Ishikawa (cell line): Measurements from ENCODE around the gene EMSY.

Experiments
- EGR1 ChIP-seq: IDR thresholded peaks from 2 replicates; pipeline ENCODE4 v1.6.1; 2012
- NFIC ChIP-seq: IDR thresholded peaks from 2 replicates; pipeline ENCODE4 v1.6.1; 2012
- TAF1 ChIP-seq: IDR thresholded peaks from 2 replicates; pipeline ENCODE4 v1.6.1; 2012; ENCODE audit warnings: low read depth, mild to moderate bottlenecking
- TEAD4 ChIP-seq: IDR thresholded peaks from 2 replicates; pipeline ENCODE4 v1.6.1; 2012
- TF ChIP-seq, protein P1 (sequence below): IDR thresholded peaks from 2 replicates; pipeline ENCODE4 v1.6.1; 2012

DNA sequence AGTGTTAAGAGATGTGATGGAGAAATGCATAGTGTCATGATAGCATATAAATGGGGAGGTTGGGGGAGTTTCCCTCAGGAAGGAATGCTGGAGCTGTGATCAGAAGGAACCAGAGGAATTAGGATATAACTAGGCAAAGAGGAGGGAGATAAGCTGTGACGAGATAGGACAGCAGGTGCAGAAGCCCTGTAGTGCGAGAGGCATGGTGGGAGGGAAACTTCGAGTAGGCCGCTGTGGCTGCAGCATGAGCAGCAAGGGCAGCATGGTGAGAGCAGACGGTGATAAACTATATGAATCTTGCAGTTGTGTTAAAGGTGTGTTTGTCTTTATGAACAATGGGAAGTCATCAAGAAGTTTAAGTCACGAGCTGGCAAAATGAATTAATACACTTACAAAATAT, 109.9 kb downstream of the EMSY start:
- TF ChIP-seq, protein P1, sequence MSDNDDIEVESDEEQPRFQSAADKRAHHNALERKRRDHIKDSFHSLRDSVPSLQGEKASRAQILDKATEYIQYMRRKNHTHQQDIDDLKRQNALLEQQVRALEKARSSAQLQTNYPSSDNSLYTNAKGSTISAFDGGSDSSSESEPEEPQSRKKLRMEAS: no peak
- TF ChIP-seq NFIC (no peak), EGR1 (no peak), TAF1 (no peak), TEAD4 (no peak)
